GM06990 (cell line): ENCODE measurements around the gene KNTC1.

Experiments used
- DNase-seq: peaks from one replicate; pipeline ENCODE4 v3.0.0-alpha.2; 2011; ENCODE audit not compliant: insufficient read length; ENCODE audit errors: extremely low read depth
- H3K27me3 ChIP-seq: replicated peaks from 2 replicates; pipeline ENCODE4 v1.6.0; 2011; ENCODE audit warnings: low read length; ENCODE audit not compliant: control insufficient read depth, insufficient read depth
- H3K36me3 ChIP-seq: 2 replicates; pipeline ENCODE4 v1.5.1; 2011; ENCODE audit warnings: low read length; ENCODE audit not compliant: control insufficient read depth, insufficient read depth
- H3K4me3 ChIP-seq: replicated peaks from 2 replicates; pipeline ENCODE4 v1.5.1; 2011; ENCODE audit warnings: low read depth, mild to moderate bottlenecking, control low read depth, low read length
- CTCF ChIP-seq: IDR thresholded peaks from 2 replicates; pipeline ENCODE4 v1.5.1; 2011; ENCODE audit warnings: low read length, control low read depth, mild to moderate bottlenecking, inconsistent platforms; ENCODE audit not compliant: insufficient read depth, poor library complexity, severe bottlenecking

Gene KNTC1

GRCh38 chr12:122527478-122527944 is 462 bp downstream of the KNTC1 start:
- Histone ChIP-seq H3K36me3 (no peaks in the 10 kb centered on the region), H3K4me3 (peak overlapping the region; percentile 88), H3K27me3 (no peaks in the 10 kb centered on the region)
- no peak for DNase-seq
- TF ChIP-seq CTCF = no peak

- H3K36me3 ChIP-seq = no peaks in the 10 kb centered on the region; the same call in 1 of the 2 replicates
These were observed 1.5 kb downstream of the KNTC1 start for GRCh38 chr12:122528582-122528981.

GRCh38 chr12:122528992-122529391 is 1.9 kb downstream of the KNTC1 start:
- no peak for DNase-seq
- H3K27me3 ChIP-seq = no peaks in the 10 kb centered on the region
- H3K36me3 ChIP-seq = no peaks in the 10 kb centered on the region; the same call in 1 of the 2 replicates
- no peak overlapping the region; the same call in 1 of the 2 replicates for H3K4me3 ChIP-seq
- no peak for TF ChIP-seq CTCF

More at GRCh38 chr12:122528582-122528981, 1.5 kb downstream of the KNTC1 start:
- Histone ChIP-seq H3K4me3 (peak overlapping the region; percentile 88), H3K27me3 (no peaks in the 10 kb centered on the region)
- no peak for DNase-seq
- TF ChIP-seq CTCF = no peak

GRCh38 chr12:122533856-122534255 is 6.8 kb downstream of the KNTC1 start:
- Histone ChIP-seq H3K4me3 (no peak overlapping the region), H3K36me3 (peaks cover 5% of the 10 kb centered on the region), H3K27me3 (no peaks in the 10 kb centered on the region)
- no peak for DNase-seq
- no peak for TF ChIP-seq CTCF

GRCh38 chr12:122537021-122537420 is 10.0 kb downstream of the KNTC1 start:
- Histone ChIP-seq H3K27me3 (no peaks in the 10 kb centered on the region), H3K36me3 (peaks cover 5% of the 10 kb centered on the region), H3K4me3 (no peak overlapping the region)

More at GRCh38 chr12:122537021-122537420, 10.0 kb downstream of the KNTC1 start:
- DNase-seq = no peak
- TF ChIP-seq CTCF = no peak
